Measurements from ENCODE around the gene MYCL. TPM values are rescaled to one million over a fixed set of nuclear protein-coding genes. Genes with fewer than 3 reads are reported as not detected.

The MYCL gene
- total and polyA plus RNA-seq, 2 of the 4 experiments (the other 2 are of a cell fraction), result 0.72 to 0.87 TPM

DNA sequence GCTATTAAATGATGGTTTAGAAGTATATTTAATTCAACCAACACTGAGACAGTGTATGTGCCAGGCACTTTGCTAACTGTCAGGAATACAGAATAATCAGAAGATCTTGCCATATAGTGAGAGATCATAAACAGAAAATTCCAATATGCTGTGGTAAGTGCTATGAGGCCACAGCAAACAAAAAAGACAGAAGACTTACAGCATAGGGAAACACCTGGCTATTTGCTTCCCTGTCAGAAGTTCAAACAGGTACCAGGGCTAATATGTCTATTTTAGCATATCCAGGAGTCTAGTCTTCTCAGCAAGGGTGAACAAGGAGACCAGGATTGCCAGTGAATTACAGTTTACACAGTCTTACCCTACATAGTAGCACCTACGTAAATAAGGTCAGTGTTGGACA lies 48.8 kb downstream of the MYCL start:
- Histone ChIP-seq H3K36me3 (ENCODE audit: control insufficient read depth, insufficient read depth, low read length) (peaks cover 8% of the 10 kb centered on the region), H4K8ac (ENCODE audit: low read depth in 2 of 2, low read length in 2 of 2) (no peak overlapping the region), H2BK20ac (ENCODE audit: low read depth, low read length) (no peak overlapping the region), H2BK5ac (ENCODE audit: low read depth, low read length, poor library complexity, severe bottlenecking) (no peak overlapping the region), H3K23ac (ENCODE audit: low read depth, low read length) (no peak overlapping the region), H4K20me1 (ENCODE audit: insufficient read depth, low read length) (peaks cover 12% of the 10 kb centered on the region; the same call in 1 of the 2 replicates), H3K9me1 (ENCODE audit: insufficient read depth, low read length) (peaks cover 10% of the 10 kb centered on the region), H3K4ac (ENCODE audit: low read depth, low read length) (no peak overlapping the region), H4K5ac (ENCODE audit: low read depth, low read length) (no peak overlapping the region), H3K27me3 (ENCODE audit: control insufficient read depth, insufficient read depth, low read length) (no peaks in the 10 kb centered on the region), H3K4me3 (ENCODE audit: insufficient read depth, low read depth, low read length) (no peak overlapping the region), H3K4me1 (ENCODE audit: control insufficient read depth, insufficient read depth, low read length) (peaks cover 5% of the 10 kb centered on the region), H2AK9ac (replicated peaks; ENCODE audit: low read depth, low read length, poor library complexity) (no peak overlapping the region), H3K9ac (ENCODE audit: low read depth, low read length) (no peak overlapping the region), H3K14ac (replicated peaks; ENCODE audit: low read depth, low read length) (no peak overlapping the region), H3K4me2 (ENCODE audit: low read depth, low read length) (no peak overlapping the region), H3K56ac (ENCODE audit: extremely low read depth, insufficient read depth, low read length) (no peak overlapping the region), H2AK5ac (ENCODE audit: low read depth, low read length) (no peak overlapping the region), H3K27ac (ENCODE audit: insufficient read depth, low read length) (no peak overlapping the region), H2BK15ac (ENCODE audit: low read depth, low read length) (no peak overlapping the region), H3K18ac (ENCODE audit: low read depth, low read length) (no peak overlapping the region), H4K91ac (ENCODE audit: insufficient read depth, low read depth, low read length) (no peak overlapping the region), H3K79me1 (ENCODE audit: low read depth in 1 of 2, low read length in 2 of 2) (peaks cover 23 to 44% of the 10 kb centered on the region in 2 experiments; a peak in 3 of 4 replicates), H2AFZ (replicated peaks; ENCODE audit: low read length, poor library complexity) (no peak overlapping the region), H3K9me3 (ENCODE audit: control insufficient read depth, insufficient read depth, low read length) (no peaks in the 10 kb centered on the region), H2BK120ac (ENCODE audit: low read depth, low read length) (no peak overlapping the region)
- no peak for DNase-seq
- POLR2A ChIA-PET (ENCODE audit: unreplicated experiment), result no interaction called here
- CTCF ChIA-PET, result interaction anchor here (0.7 kb wide), 1 partner anchor 26 kb away, joined by 4 read pairs; no protein-coding TSS in a partner anchor
- intact Hi-C loops (cut with micrococcal nuclease), result no loop called here
- ATAC-seq (ENCODE audit: low read depth), result no peak; the same call in 1 of the 2 replicates
- dilution Hi-C loops (cut with HindIII; ENCODE audit: low sequenced_read_pairs, unreplicated experiment), result no loop called here
- BruUV-seq (replicated peaks), result no TSS peak
- TF ChIP-seq MAFK (IDR thresholded peaks at IDR 0.05; ENCODE audit: low read depth, low read length), result no peak
- TF ChIP-seq MXI1 (IDR thresholded peaks at IDR 0.05; ENCODE audit: borderline replicate concordance, low read depth, low read length), result no peak
- no peak for TF ChIP-seq BHLHE40 (IDR thresholded peaks at IDR 0.05; ENCODE audit: low read depth, low read length)
- TF ChIP-seq USF2 (IDR thresholded peaks at IDR 0.05; ENCODE audit: low read depth, low read length), result no peak
- TF ChIP-seq MAZ (IDR thresholded peaks at IDR 0.05; ENCODE audit: borderline replicate concordance, low read depth, low read length), result no peak
- TF ChIP-seq RCOR1 (IDR thresholded peaks at IDR 0.05; ENCODE audit: insufficient replicate concordance, low read length), result no peak
- TF ChIP-seq RAD21 (IDR thresholded peaks at IDR 0.05; ENCODE audit: low read length), result no peak
- TF ChIP-seq SMC3 (IDR thresholded peaks at IDR 0.05; ENCODE audit: low read depth, low read length), result no peak
- TF ChIP-seq FOS (IDR thresholded peaks at IDR 0.05; ENCODE audit: low read depth, low read length), result no peak
- TF ChIP-seq CHD1 (IDR thresholded peaks at IDR 0.05; ENCODE audit: low read depth, low read length), result no peak
- TF ChIP-seq CEBPB (IDR thresholded peaks at IDR 0.05; ENCODE audit: low read depth, low read length), result no peak
- TF ChIP-seq CTCF (conservative IDR thresholded peaks at IDR 0.05; ENCODE audit: low read depth, low read length), result no peak
- TF ChIP-seq NFE2L2 (IDR thresholded peaks at IDR 0.05; ENCODE audit: low read depth, low read length), result no peak
- TF ChIP-seq RFX5 (IDR thresholded peaks at IDR 0.05; ENCODE audit: low read depth, low read length), result no peak
- TF ChIP-seq POLR2A (IDR thresholded peaks at IDR 0.05; ENCODE audit: low read depth, low read length), result no peak
- TF ChIP-seq ELK1 (IDR thresholded peaks at IDR 0.05; ENCODE audit: borderline replicate concordance, low read depth, low read length), result no peak
- in situ Hi-C loops (cut with MboI; ENCODE audit: low sequenced_read_pairs), result no loop called here
- no CpG with 5 or more reads among the region's 1 CpG for WGBS, 2 experiments (ENCODE audit: extremely low coverage in 2 of 2, insufficient read length in 1 of 2)

Measured in IMR-90 (cell line).